SHP77 (cell line): Measurements from ENCODE around the gene DCLK1.
A peak's percentile ranks its signal among the peaks of the same experiment; 100 is the strongest.

Experiments
- DNase-seq, 2 experiments: peaks; one replicate each; lab custom pipeline; 2025; lab: John Stamatoyannopoulos, UW

The DCLK1 gene

GRCh38 chr13:35760735-35761281 lies 370.4 kb downstream of the DCLK1 start:
- no peak for DNase-seq

GRCh38 chr13:35747594-35747993 lies 383.6 kb downstream of the DCLK1 start:
- no peak for DNase-seq

- DNase-seq: no peak
These were observed 386.5 kb downstream of the DCLK1 start for GRCh38 chr13:35744566-35745178.

DNA sequence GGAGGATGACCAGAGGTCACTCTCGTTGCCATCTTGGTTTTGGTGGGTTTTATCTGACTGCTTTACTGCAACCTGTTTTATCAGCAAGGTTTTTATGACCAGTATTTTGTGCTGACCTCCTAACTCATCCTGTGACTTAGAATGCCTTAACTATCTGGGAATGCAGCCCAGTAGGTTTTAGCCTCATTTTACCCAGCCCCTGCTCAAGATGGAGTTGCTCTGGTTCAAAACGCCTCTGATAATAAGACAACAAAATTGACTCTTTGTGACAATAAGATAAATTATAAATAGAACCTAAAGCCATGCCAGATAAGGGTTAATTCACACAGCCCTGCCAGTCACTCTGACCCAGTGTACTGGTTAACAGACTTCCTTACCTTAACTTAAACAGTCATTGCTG lies 387.0 kb downstream of the DCLK1 start:
- no peak for DNase-seq

DNA sequence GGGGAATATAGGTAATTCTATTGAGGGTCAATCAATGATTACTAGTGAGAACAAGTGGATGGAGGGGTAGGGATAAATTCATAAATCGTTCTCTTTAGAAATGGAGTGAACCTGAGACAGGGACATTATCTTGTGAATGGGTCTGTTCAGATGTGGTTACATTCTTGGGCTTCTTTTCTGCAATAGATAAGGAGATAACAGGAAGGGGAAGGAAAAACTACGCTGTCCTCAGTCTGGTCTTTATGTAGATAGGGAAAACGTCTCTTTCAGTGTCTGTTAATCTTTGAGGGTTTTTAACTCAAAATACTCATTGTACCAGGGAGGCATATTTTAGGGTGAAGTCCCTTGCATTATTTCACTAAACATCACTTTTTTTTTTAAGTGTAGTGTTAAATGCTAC lies 388.0 kb downstream of the DCLK1 start:
- DNase-seq: no peak

- no peak for DNase-seq
These were observed 389.5 kb downstream of the DCLK1 start for GRCh38 chr13:35741657-35742056.

DNA sequence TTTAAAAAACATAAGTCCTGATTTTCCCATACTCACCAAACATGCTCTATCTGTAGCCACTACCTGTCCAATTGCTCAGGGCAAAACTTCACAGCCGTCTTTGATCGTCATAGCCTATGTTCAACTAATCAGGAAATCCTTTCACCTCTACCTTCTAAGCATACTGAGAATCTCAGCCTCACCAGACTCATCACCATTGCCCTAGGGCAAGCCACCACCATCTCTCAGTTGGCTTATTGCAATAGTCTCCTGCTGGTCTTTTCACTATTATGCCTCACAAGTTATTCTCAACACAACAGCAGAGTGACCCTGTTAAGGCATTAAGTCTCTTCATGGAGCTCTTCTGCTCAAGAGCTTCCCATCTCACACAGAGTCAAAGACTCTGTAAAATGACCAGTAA lies 394.3 kb downstream of the DCLK1 start:
- no peak for DNase-seq

- DNase-seq: no peak
These were observed 397.4 kb downstream of the DCLK1 start for GRCh38 chr13:35733827-35734226.

DNA sequence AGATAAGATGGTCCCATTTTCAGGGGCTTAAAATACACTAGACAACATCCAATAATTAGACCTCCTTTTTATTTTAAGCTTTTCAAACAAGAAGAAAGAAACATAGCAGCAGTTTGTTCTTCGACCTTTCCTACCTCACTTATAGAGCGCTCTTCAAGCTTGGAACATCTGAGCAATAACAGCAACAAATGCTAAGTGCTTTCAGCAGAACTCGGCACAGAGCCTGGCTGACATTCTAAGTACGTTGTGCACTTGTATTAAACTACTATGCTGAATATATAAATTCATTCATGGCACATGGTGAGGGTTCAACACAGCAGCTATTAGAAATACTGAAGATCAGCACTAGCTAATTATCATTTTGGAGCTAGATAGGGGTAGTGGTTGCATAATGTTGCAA lies 398.6 kb downstream of the DCLK1 start:
- no peak for DNase-seq

- DNase-seq: no peak
These were observed 399.7 kb downstream of the DCLK1 start for GRCh38 chr13:35731471-35731870.

- no peak for DNase-seq
These were observed 401.1 kb downstream of the DCLK1 start for GRCh38 chr13:35729926-35730627.

DNA sequence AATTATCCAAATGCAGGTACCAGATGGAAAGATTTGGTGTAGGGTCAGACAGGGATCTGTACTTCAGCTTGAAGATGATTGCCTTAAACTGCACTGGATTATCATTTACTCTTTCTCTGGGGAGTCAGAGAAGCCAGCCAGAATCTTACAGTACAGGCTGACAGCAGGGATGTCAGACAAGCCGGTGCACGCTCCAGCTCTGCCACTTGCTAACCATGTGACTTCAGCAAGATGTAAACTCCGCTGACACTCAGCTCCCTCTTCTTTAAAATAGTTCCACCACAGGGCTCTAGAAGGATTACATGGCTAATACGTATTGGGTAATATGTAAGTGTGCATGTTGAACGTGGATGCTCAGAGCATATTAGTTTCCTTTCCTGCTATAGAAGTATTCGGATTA lies 403.3 kb downstream of the DCLK1 start:
- no peak for DNase-seq

- DNase-seq: no peak
These were observed 406.7 kb downstream of the DCLK1 start for GRCh38 chr13:35724446-35724845.

- no peak for DNase-seq
These were observed 407.4 kb downstream of the DCLK1 start for GRCh38 chr13:35723821-35724220.

GRCh38 chr13:35723053-35723461 lies 408.1 kb downstream of the DCLK1 start:
- DNase-seq: no peak

- no peak for DNase-seq
These were observed 408.6 kb downstream of the DCLK1 start for GRCh38 chr13:35722458-35723052.

GRCh38 chr13:35720690-35721554 lies 410.3 kb downstream of the DCLK1 start:
- DNase-seq: peak; percentile 51 to 57

DNA sequence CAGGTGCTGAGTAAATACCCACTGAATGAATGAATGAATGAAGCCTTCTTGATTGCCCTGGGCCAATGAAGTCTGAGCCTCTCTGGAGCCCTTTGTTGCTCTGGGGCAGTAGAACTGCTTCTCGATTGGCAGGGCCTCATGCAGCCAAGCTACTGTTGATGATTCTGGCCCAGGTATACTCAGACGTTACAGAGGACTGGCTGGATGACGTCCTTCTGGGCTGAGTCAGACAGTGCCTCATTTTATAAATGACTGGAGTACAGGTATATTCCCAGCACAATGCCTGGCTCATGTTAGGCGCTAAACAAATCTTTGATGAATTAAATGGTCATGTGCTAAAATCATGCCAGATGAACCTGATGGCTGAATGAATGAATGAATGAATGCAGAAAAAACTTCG lies 410.9 kb downstream of the DCLK1 start:
- DNase-seq: no peak
